IMR-90 (cell line): Measurements from ENCODE around the gene NADK2. TPM values are rescaled to one million over a fixed set of nuclear protein-coding genes. Genes with fewer than 3 reads are reported as not detected.
"Not testable (repeated sequence)": the region's sequence is repeated elsewhere in the genome, so short reads cannot be mapped to it uniquely, and the experiment has no call there.

Source experiments
- ATAC-seq: fragments of 200-7000 bp; cut with Tn5 transposase; 2 replicates; pipeline ENCODE4 v1.9.1; 2020; ENCODE audit warnings: low read depth, mild to moderate bottlenecking, moderate library complexity
- BruUV-seq: library from RNA; stranded (reverse); fragments of 400-500 nt; replicated peaks from 2 replicates; lab custom pipeline; 2021; lab: Mats Ljungman, UMichigan
- CTCF ChIA-PET: fragments of 300-600 bp; formaldehyde crosslinking; extraction: SDS; loops from one replicate; lab custom pipeline; 2021; ENCODE audit warnings: antibody characterized with exemption; lab: Yijun Ruan, JAX
- POLR2A ChIA-PET: fragments of 300-600 bp; sonication (Branson Sonifier 250); formaldehyde crosslinking; loops from one replicate; lab custom pipeline; 2022; ENCODE audit warnings: antibody characterized with exemption; ENCODE audit not compliant: unreplicated experiment; lab: Charles Lee
- DNase-seq: peaks from one replicate; pipeline ENCODE4 v3.0.0; 2013
- H2AFZ ChIP-seq: replicated peaks from 2 replicates; pipeline ENCODE3; 2013; ENCODE audit warnings: low read length, mild to moderate bottlenecking; ENCODE audit not compliant: poor library complexity
- H2AK5ac ChIP-seq: 2 replicates; pipeline ENCODE4 v1.6.1; 2013; ENCODE audit warnings: low read depth, low read length, inconsistent platforms
- H2AK9ac ChIP-seq: replicated peaks from 2 replicates; pipeline ENCODE3; 2013; ENCODE audit warnings: mild to moderate bottlenecking, low read depth, low read length, moderate library complexity; ENCODE audit not compliant: poor library complexity
- H2BK120ac ChIP-seq: 2 replicates; pipeline ENCODE4 v1.6.1; 2013; ENCODE audit warnings: low read depth, low read length, inconsistent platforms
- H2BK15ac ChIP-seq: 3 replicates; pipeline ENCODE4 v1.6.1; 2013; ENCODE audit warnings: low read depth, low read length, inconsistent platforms
- H2BK20ac ChIP-seq: 2 replicates; pipeline ENCODE4 v1.6.1; 2013; ENCODE audit warnings: low read depth, mild to moderate bottlenecking, inconsistent platforms, low read length, moderate library complexity
- H2BK5ac ChIP-seq: 2 replicates; pipeline ENCODE4 v1.6.1; 2013; ENCODE audit warnings: mild to moderate bottlenecking, low read depth, low read length, inconsistent platforms; ENCODE audit not compliant: poor library complexity, severe bottlenecking
- H3K14ac ChIP-seq: replicated peaks from 2 replicates; pipeline ENCODE4 v1.6.1; 2013; ENCODE audit warnings: low read depth, low read length, inconsistent platforms
- H3K18ac ChIP-seq: 2 replicates; pipeline ENCODE4 v1.6.1; 2013; ENCODE audit warnings: low read depth, low read length, control low read depth
- H3K23ac ChIP-seq: 2 replicates; pipeline ENCODE4 v1.6.1; 2013; ENCODE audit warnings: low read depth, low read length, inconsistent platforms
- H3K27ac ChIP-seq: 2 replicates; pipeline ENCODE4 v1.5.1; 2013; ENCODE audit warnings: mild to moderate bottlenecking, control low read depth, low read length; ENCODE audit not compliant: insufficient read depth
- H3K27me3 ChIP-seq: 2 replicates; pipeline ENCODE4 v1.6.1; 2013; ENCODE audit warnings: low read length; ENCODE audit not compliant: control insufficient read depth, insufficient read depth
- H3K36me3 ChIP-seq: 2 replicates; pipeline ENCODE4 v1.6.1; 2013; ENCODE audit warnings: low read length, mixed read lengths; ENCODE audit not compliant: control insufficient read depth, insufficient read depth
- H3K4ac ChIP-seq: 2 replicates; pipeline ENCODE4 v1.6.1; 2013; ENCODE audit warnings: low read depth, low read length, inconsistent platforms
- H3K4me1 ChIP-seq: 2 replicates; pipeline ENCODE4 v1.6.1; 2013; ENCODE audit warnings: low read length, mixed read lengths; ENCODE audit not compliant: control insufficient read depth, insufficient read depth
- H3K4me2 ChIP-seq: 2 replicates; pipeline ENCODE4 v1.6.1; 2013; ENCODE audit warnings: low read depth, mild to moderate bottlenecking, control low read depth, low read length, moderate library complexity
- H3K4me3 ChIP-seq: 2 replicates; pipeline ENCODE4 v1.5.1; 2013; ENCODE audit warnings: low read depth, mild to moderate bottlenecking, control low read depth, low read length, moderate library complexity; ENCODE audit not compliant: insufficient read depth
- H3K56ac ChIP-seq: 2 replicates; pipeline ENCODE4 v1.6.1; 2013; ENCODE audit warnings: low read length, inconsistent platforms; ENCODE audit not compliant: insufficient read depth; ENCODE audit errors: extremely low read depth
- H3K79me1 ChIP-seq, 2 experiments: 2 replicates each; pipeline ENCODE4 v1.6.1; 2013; ENCODE audit warnings: low read length in 2 of 2, inconsistent platforms in 1 of 2, low read depth in 1 of 2
- H3K9ac ChIP-seq: 2 replicates; pipeline ENCODE4 v1.6.1; 2013; ENCODE audit warnings: low read depth, low read length, control low read depth
- H3K9me1 ChIP-seq: 2 replicates; pipeline ENCODE4 v1.6.1; 2013; ENCODE audit warnings: low read length, inconsistent platforms; ENCODE audit not compliant: insufficient read depth
- H3K9me3 ChIP-seq: 2 replicates; pipeline ENCODE4 v1.6.1; 2013; ENCODE audit warnings: low read length; ENCODE audit not compliant: control insufficient read depth, insufficient read depth
- H4K20me1 ChIP-seq: 2 replicates; pipeline ENCODE4 v1.6.1; 2013; ENCODE audit warnings: low read length, inconsistent platforms; ENCODE audit not compliant: insufficient read depth
- H4K5ac ChIP-seq: 2 replicates; pipeline ENCODE4 v1.6.1; 2013; ENCODE audit warnings: mild to moderate bottlenecking, low read depth, low read length, control low read depth
- H4K8ac ChIP-seq, 2 experiments: 2 replicates each; pipeline ENCODE4 v1.6.1; 2013; ENCODE audit warnings: low read depth in 2 of 2, low read length in 2 of 2, control low read depth in 1 of 2, inconsistent platforms in 1 of 2
- H4K91ac ChIP-seq: 2 replicates; pipeline ENCODE4 v1.6.1; 2013; ENCODE audit warnings: low read depth, low read length, inconsistent platforms; ENCODE audit not compliant: insufficient read depth
- WGBS, 2 experiments: methylation state at CpG; one replicate each; pipeline versions ENCODE4 v1.1.5 to v1.1.7; 2013; ENCODE audit warnings: missing lambda C conversion rate in 2 of 2; ENCODE audit not compliant: insufficient read length in 1 of 2; ENCODE audit errors: extremely low coverage in 2 of 2; 5-methylcytosine and 5-hydroxymethylcytosine counted together
- dilution Hi-C: fragments of 300-500 bp; cut with HindIII; formaldehyde crosslinking; loops from one replicate; pipeline ENCODE4 v1.14.3; 2018; ENCODE audit warnings: low sequenced_read_pairs; ENCODE audit not compliant: unreplicated experiment
- in situ Hi-C: fragments of 300-500 bp; cut with MboI; formaldehyde crosslinking; loops from 3 replicates; pipeline ENCODE4 v1.14.3; 2019; ENCODE audit warnings: low sequenced_read_pairs, inconsistent platforms, mixed read lengths
- intact Hi-C: fragments of 100-400 bp; cut with micrococcal nuclease; formaldehyde crosslinking; loops from 2 replicates; pipeline ENCODE4 v1.10.0; 2022
- polyA plus RNA-seq, 3 experiments: library from polyadenylated mRNA; depleted of rRNA; stranded (reverse); fragments of >200 nt; gene quantifications; 2 replicates each; pipeline ENCODE4 v1.2.3, GENCODE V29; 2012; ENCODE audit warnings: low replicate concordance in 1 of 3
- total RNA-seq: library from RNA; depleted of rRNA; stranded (reverse); fragments of >200 nt; gene quantifications from 2 replicates; pipeline ENCODE4 v1.2.3, GENCODE V29; 2012

Gene NADK2
- total and polyA plus RNA-seq, 2 of the 4 experiments (the other 2 are of a cell fraction), result 7.4 to 17.4 TPM

DNA sequence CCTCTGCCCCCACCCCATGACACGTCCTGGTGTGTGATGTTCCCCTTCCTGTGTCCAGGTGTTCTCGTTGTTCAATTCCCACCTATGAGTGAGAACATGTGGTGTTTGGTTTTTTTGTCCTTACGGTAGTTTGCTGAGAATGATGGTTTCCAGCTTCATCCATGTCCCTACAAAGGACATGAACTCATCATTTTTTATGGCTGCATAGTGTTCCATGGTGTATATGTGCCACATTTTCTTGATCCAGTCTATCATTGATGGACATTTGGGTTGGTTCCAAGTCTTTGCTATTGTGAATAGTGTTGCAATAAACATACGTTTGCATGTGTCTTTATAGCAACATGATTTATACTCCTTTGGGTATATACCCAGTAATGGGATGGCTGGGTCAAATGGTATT is 57.3 kb downstream of the NADK2 start:
- H3K4me2 ChIP-seq, H3K27me3 ChIP-seq, H3K9me3 ChIP-seq, ATAC-seq, intact Hi-C loops, H3K4ac ChIP-seq, POLR2A ChIA-PET, H3K4me3 ChIP-seq, H2AK5ac ChIP-seq, H3K79me1 ChIP-seq, H3K27ac ChIP-seq, H2AK9ac ChIP-seq, H2BK120ac ChIP-seq, H3K56ac ChIP-seq, H4K5ac ChIP-seq, H3K9ac ChIP-seq, H2BK20ac ChIP-seq, DNase-seq, H3K14ac ChIP-seq, H4K91ac ChIP-seq, H2BK15ac ChIP-seq, in situ Hi-C loops, H3K18ac ChIP-seq, dilution Hi-C loops, H3K23ac ChIP-seq, H3K36me3 ChIP-seq, H4K20me1 ChIP-seq, H3K4me1 ChIP-seq, H3K9me1 ChIP-seq, H2BK5ac ChIP-seq, BruUV-seq, CTCF ChIA-PET, H4K8ac ChIP-seq, H2AFZ ChIP-seq: not testable (repeated sequence)
- WGBS, 2 experiments, result no CpG with 5 or more reads among the region's 4 CpGs
